NCI-H82 (cell line): Measurements from ENCODE around the gene CYFIP1.

Experiments
- DNase-seq: peaks from one replicate; lab custom pipeline; 2025; lab: John Stamatoyannopoulos, UW

CYFIP1 gene

DNA sequence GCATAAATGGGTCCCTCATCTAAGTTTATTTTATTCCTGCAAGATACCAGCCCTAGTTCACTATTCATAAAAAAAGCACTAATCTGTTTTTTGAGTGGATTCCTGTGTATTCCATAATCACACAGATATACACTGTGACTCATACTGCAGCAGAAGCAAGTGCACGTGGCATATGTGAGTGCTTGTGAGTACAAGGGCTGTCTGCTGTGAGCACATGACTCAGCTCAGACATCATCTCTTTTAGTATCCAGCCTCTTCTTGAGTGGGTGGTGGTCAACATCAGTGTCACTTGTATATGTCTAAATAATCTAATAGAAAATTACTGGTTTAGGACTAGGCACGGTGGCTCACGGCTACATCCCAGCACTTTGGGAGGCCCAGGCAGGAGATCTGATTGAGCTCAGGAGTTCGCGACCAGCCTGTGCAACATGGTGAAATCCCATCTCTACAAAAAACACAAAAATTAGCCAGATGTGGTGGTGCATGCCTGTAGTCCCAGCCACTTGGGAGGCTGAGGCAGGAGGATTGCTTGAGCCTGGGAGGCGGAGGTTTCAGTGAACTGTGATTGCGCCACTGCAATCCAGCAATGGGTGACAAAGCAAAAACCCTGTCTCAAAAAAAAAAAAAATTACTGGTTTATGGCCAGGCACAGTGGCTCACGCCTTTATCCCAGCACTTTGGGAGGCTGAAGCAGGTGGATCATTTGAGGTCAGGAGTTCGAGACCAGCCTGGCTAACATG, 91.9 kb downstream of the CYFIP1 start:
- DNase-seq = no peak

DNA sequence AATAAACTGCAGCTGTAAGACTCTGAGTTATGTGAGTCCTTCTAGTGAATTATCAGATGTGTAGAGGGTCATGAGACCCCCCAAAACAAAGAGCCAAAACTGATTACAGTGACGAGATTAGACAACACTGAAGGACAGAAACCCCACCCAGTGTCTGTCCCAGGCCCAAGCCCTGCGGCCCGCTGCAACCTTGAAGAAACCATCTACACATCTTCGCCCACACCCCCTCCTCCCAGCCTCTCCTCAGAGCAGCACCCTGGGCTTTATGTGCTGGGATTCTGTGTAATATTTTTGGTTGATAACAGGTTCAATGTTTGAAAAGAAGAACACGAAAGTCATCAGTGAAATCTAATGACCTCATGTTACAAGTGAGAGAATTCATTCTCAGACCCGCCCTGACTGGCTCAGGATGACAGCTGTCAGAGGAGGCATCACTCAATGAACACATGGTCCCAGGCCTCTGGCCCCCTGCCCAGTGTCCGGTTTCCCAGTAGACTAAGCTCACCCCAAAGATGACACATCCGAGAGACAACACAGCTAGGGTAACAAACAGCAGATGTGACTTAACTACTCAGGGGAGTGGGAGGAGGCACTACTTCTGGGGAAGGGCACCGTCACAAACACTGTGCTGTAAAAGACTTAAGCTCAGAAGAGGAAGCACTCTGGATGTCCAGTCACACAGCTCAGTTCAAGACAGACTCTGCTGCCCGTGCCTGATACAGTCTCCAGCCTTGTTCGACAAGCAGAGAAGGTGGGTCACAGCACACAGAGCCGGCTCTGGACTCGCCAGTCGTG, 92.8 kb downstream of the CYFIP1 start:
- DNase-seq = peak; percentile 42

DNA sequence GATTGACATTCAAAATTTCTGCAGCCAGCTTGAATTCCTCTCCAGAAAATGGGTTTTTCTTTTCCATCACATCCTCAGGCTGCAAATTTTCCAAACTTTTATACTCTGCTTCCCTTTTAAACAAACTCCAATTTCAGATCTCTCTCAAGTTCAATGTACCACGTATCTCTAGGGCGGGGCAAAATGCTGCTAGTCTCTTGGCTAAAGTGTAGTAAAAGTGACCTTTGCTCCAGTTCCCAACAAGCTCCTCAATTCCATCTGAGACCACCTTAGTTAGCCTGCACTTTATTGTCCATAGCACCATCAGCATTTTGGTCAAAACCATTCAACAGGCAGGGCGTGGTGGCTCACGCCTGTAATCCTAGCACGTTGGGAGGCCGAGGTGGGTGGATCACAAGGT, 95.0 kb downstream of the CYFIP1 start:
- DNase-seq = no peak

DNA sequence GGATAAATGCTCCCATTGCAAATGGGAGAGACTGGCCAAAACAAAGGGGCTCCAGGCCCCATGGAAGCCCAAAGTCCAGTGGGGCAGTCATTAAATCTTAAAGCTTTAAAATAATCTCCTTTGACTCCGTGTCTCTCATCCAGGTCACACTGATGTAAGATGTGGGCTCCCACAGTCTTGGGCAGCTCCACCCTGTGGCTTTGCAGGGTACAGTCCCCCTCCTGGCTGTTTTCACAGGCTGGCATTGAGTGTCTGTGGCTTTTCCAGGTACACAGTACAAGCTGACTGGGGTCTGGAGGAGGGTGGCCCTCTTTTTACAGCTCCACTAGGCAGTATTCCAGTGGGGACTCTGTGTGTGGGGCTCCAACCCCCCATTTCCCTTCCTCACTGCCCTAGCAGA, 95.8 kb downstream of the CYFIP1 start:
- peak; percentile 12 for DNase-seq

DNA sequence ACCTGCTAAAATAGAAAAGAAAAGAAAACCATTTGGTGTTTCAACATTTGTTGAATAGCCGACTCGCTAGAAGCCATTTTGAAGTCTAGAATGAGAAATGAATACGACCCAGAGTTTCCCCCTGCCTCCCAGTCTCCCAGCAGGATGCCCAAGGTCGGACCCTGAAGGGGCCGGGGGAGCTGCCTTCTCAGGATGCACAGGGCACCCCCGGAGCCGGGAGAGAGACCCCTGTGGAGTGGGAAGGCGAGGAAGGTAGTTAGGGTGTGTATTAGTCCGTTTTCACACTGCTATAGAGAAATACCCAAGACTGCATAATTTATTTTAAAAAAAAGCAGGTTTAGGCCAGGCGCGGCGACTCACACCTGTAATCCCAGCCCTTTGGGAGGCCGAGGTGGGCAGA, 97.0 kb downstream of the CYFIP1 start:
- DNase-seq = no peak

DNA sequence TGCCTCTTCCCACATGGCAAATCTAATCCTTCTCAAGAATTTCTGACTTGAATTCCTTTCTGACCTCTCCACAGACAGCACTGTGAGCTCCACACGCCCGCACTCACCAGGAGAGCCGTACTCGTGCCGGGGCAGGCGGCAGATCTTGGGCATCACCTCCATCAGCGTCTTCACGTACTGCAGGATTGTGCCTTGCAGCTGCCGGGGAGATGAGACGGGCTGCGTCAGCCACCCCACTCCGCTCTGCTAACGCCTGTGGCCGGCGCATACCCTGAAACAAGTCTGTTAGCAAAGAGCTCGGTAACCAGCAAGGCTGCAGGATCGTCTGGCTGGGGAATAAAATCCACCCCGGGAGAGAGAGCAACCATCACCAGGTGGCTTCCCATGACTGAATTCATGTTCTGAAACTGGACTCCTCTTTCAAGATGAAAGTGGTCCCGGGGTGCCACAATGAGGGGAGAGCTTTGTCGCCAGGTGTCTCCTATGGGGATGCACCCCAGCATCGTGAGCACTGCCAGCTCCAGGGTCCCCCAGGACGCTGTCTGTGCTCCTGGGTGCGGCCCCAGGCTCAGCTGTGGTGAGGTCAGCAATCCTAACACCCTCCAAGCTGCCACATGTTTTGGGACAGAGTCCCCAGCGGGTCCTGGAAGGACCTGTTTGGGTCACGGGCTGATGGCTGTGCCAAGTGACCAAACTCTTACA, 98.3 kb downstream of the CYFIP1 start:
- no peak for DNase-seq

DNA sequence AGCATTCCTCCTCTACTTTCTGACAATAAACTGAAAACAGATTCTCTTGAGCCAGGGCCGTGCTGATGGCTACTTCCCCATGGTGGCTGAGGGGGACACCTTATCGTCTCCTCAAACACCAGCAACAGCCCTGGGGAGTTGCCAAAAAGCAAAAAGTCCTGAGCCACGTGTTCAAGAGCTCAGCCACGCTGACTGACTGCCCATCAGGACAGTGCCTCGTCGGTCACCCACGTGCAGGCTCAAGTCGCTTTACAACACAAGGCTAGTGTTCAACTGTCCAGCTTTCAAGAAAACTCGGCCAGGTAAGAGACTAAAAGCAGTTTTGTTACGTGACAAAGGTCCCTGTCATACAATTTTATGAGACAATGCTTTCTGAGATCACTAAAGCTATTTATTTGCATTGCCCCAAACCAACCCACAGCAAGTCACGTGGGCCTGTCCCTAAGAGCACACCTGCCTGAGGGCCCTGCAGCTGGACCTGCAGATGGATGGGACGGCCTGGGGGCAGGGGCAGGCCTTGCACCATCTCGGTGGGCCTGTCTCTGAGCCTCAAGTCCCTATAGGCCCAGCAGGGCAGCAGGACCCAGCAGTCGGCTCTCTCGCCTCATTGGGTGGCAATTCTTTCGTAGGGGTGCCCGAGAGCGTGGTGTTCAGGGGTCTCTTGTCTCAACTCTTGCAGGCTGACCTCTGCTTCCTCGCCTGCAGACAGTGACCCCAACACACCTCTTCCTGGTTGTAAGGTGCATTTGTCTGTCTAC, 99.0 kb downstream of the CYFIP1 start:
- no peak for DNase-seq

DNA sequence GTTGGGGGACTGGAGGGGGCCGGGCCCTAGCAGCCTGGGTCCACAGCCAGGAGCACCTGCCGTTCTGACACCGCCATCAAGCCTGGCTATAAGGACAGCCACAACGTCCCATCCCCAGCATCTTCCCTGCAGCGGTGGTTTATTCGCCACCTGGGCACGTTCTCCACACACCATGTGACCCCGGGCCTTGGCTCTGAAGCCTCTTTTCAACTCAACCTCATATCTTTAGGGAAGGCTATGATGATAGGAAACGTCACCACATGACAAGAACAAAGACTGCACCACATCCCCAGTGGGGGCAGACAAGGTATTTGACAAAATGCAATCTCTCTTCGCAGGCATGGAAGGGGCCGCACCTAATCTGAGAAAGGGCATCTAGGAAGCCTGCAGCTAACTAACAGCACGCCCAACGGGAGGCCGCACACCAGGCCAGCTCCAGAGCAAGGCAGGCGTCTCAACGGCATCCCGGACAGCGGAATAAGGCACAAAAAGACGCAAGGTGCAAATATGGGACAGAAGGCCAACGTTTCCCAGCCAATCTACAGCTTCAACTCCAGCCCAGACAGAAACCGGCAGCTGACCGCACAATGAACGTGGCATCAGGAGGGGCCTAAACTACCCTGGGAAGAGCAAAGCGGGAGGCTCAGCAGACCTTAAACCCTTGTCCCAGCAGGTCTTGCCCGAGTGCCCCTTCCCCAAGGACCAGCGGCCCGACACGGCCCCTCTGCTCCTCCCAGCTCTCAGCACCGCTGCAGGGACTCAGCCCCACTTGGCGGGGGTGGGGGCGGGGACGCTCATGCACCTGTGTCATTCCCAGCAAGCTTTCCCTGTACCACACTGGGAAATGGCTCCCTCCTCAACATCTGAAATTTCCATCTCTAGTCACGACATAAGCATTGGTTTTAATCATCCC, 99.8 kb downstream of the CYFIP1 start:
- DNase-seq = no peak

DNA sequence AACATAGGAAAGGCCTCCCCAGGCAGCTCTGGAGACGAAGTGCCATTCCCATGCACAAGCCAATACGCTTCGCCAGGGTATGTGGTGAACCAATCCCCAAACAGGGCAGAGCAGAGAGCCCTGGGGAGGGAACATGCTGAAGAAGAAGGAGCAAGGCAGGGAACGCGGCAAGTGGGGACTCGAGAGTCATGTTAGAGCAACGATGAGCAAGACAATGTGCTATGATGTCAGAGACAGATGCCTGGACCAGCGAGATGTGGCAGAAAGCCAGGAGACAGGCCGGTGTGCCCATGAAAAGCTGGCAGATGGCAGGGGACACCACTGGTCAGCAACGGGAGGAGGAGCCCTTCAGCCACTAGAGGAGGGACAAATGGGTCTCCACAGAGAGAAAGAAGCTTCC, 102.1 kb downstream of the CYFIP1 start:
- DNase-seq = no peak

DNA sequence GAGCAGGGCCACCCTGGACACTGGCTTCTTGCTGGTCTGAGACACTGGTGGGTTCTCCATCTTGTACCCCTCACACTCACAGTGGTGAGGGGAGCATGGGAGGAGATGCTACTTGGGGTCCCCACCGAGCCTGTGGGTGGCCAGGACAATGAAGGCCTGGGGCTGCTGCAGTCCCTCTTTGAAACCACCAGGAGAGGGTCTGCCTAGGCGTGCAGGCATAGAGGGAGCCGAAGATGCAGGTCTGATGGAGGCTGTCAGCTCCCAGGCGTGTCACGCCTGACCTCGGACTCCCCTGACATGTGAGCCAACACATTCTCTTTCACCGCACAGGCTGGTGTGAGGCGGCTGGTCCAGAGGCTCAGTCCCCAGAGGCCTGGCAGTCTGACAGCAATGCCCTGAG, 102.6 kb downstream of the CYFIP1 start:
- no peak for DNase-seq

DNA sequence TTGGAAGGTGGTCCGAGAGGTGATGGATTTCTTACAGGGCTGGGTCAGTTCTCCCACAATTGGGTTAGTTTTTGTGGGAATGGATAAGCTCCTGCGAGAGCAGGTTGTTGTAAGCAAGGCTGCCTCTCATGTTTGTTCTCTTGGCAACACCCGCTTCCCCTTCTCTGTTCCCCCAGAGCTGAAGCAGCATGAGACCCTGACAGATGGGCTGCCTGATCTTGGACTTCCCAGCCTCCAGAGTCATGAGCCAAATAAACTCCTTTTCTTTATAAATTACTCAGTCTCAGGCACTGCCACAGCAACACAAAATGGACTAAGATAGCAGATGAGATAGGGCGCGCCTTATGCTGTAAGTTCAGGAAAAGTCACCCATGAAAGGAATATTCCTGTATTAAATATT, 103.1 kb downstream of the CYFIP1 start:
- DNase-seq = no peak

DNA sequence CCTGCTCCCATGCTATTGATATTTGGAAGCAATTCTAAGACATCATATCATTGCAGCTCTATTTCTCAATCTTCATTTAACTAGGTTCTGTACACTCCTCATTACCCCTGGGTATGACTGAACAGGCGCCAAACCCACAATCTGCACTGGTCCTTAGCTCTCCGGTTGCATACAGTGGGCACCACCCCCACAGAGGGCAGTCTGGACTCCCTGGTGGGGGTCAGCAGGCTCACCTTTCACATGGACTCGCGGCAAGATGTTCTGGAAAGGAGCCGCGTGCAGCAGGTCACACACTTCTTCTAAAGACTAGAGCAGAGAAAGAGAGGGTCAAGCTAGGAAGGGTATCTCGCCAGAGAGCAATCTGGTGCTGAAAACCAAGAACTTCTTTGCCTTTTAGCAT, 105.2 kb downstream of the CYFIP1 start:
- no peak for DNase-seq

DNA sequence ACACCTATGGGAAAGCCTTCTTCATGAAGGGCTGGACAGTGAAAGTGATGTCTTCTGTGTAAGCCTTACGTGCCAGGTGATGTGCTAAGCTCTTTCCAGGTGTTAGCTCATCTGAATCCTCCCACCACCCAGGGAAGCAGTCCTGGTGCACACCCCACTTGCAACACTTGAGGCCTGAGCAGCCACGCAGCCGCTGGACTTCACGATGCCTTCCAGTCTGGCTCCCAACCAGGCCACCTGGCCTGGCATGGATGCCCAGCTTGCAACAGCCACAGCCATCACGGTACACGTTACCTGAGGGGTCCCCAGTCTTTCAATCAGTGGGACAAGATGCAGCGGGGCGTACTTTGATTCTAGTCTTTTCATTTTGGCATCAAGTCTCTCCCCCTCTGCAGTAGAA, 105.9 kb downstream of the CYFIP1 start:
- no peak for DNase-seq

DNA sequence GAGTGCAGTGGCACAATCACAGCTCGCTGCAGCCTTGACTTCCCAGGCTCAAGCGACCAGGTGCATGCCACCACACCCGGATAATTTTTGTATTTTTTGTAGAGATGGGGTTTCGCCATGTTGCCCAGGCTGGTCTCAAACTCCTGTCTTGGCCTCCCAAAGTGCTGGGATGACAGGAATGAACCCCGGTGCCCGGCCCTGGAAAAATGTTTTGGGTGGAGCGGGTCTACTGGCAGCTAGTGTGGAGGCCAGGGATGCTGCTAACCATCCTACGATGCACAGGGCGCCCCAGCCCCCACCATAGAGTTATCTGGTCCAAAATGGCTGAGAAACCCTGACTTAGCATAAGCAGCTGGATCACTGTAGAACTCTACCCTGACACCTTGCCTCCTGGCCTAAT, 106.3 kb downstream of the CYFIP1 start:
- DNase-seq = no peak

DNA sequence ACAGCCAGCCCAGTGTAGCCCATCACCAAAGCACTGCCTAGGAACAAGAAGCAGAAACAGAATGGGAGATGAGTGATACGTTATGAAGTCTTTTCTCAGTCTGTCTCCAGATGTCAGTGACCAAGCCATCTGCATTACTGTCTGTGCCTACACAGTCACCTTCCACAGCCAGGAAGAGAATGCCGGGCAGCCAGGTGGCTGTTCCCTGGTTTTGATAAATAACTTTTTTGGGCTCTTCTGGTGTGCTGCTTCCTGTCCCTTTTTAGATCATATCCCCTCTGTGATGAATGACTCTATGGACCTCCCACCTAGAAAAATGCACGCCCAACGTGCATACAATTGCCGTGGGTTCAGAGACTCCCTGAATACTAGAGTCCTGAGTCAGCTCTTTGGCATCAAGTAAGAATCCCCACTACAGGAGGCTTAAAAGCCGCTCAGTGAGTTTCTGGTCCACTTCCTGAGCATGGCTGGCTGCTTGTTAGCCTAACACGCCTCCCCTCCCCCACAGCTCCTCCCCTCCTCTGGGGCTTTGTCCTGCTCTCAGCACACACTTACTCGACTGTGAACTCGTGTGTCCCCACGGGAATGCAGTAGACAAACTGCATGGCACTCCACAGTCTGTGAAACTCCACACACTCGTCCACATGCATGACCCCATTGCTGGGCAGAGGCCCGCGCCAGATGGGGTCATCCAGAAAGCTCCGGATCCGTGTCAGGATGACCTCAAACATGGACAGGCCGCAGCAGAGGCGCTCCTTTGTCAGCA, 107.0 kb downstream of the CYFIP1 start:
- peak; percentile 21 for DNase-seq

DNA sequence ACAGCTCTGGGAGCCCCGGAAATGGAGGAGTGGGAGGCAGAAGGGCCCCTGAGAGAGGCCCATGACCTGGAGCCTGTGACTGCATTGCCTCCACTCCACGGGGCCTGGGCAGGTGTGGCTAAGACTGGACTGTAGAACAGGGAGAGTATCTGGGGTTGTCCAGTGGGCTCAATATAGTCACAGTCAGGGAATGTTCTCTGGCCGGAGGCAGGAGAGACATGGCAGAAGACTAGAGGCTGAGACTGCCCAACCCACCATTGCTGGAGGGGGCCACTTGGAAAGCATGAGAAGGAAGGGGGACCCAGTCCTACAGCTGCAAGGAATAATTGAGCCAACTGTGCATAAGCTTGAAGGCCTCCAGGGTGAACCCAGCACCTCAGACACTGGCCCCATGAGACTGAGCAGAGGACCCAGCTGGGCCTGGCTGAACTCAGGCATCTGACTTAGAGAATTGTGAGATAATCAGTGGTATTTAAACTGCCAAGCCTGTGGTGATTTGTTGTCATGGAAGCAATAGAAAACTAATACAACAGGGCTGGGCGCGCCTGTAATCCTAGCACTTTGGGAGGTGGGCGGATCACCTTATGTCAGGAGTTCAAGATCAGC, 108.6 kb downstream of the CYFIP1 start:
- DNase-seq = peak; percentile 45

DNA sequence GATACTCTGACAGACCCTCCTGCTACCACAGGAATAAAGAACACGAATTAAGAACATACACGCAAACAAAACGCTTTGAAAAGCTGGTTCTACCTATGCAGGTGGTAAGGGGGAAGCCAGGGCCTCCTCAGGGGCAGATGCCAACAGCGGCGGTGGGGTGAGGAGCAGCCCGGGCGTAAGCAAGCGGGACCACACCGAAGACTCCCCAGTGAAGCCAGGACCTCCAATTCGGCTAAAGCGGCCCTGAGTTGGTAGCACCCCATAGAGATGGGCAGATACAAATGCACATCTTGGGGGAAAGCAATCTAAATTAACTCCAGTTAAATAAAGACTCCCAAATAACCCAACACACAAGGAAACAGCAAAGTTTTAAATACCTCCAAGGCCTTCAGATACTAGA, 109.3 kb downstream of the CYFIP1 start:
- no peak for DNase-seq

DNA sequence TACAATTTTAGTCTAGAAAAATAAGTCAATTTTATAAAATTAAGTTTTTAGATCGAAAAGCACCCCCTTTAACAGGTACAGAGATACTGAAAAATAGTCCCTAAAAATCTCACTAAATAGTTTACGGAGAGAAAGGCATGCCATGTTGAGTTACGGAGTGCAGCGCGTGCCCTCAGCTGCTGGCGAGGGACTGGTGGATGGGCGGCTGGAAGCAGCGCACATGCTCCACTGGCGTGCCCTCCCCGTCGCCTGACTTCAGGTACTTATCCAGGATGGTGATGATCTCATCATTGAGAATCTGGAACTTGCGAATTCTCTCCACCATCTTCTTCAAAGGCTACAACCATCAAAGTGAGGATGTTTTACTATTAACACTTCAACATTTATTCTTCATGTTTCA, 110.3 kb downstream of the CYFIP1 start:
- DNase-seq = no peak

DNA sequence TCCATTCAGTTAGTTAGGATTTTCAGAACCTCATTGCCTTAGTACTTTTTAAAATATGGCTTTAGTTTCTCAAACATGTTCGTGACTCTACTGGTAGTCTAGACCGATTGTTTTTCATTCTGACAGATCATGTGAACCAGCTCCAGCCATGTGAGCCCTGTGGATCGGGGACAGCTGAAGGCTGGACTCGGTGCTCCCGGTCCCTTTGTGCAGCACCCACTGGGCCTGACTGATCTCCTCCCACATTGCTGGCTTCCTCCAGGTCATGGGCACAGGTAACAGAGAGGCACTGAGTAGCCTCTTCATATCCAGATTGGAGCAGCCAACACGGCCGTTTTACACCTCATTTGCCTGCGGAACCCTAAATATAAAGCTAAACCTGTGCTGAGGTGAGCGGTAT, 111.2 kb downstream of the CYFIP1 start:
- no peak for DNase-seq

DNA sequence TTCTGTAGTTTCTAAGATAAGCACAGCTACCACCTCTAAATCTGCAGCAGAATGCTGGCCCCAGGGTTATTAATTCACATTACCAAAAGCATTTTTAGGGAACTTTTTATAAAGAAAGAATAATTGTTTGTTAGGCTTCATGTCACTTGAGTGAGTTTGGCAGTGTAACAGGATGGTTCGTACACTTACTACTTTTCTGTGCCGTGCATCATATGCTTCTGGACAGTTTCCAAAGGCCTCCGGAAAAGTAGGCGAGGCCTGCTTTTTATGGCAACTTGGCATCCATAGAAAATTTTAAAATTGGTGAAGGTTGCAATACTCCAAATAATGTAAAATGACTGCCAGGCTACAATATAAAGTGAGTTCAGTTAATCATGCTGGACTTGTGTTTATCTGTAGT, 111.7 kb downstream of the CYFIP1 start:
- DNase-seq = no peak
